ENCODE measurements around the gene RNASE8. TPM values are rescaled to one million over a fixed set of nuclear protein-coding genes. Genes with fewer than 3 reads are reported as not detected.

RNASE8 gene
- total RNA-seq, 1 experiment from 2014 or later, result not detected

GRCh38 chr14:21069388-21070082 is 11.9 kb downstream of the RNASE8 start (continued):
- no peak for TF ChIP-seq ZNF425 (CRISPR knock-in tag; conservative IDR thresholded peaks at IDR 0.05)
- no peak for TF ChIP-seq GRHL2 (CRISPR knock-in tag; IDR thresholded peaks at IDR 0.05; ENCODE audit: insufficient replicate concordance, severe bottlenecking)
- TF ChIP-seq, protein P1, sequence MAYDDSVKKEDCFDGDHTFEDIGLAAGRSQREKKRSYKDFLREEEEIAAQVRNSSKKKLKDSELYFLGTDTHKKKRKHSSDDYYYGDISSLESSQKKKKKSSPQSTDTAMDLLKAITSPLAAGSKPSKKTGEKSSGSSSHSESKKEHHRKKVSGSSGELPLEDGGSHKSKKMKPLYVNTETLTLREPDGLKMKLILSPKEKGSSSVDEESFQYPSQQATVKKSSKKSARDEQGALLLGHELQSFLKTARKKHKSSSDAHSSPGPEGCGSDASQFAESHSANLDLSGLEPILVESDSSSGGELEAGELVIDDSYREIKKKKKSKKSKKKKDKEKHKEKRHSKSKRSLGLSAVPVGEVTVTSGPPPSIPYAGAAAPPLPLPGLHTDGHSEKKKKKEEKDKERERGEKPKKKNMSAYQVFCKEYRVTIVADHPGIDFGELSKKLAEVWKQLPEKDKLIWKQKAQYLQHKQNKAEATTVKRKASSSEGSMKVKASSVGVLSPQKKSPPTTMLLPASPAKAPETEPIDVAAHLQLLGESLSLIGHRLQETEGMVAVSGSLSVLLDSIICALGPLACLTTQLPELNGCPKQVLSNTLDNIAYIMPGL (CRISPR knock-in tag; IDR thresholded peaks at IDR 0.05), result no peak
- TF ChIP-seq ZNF219 (CRISPR knock-in tag; IDR thresholded peaks at IDR 0.05; ENCODE audit: borderline replicate concordance), result no peak
- no peak for TF ChIP-seq AR (CRISPR knock-in tag; IDR thresholded peaks at IDR 0.05)
- TF ChIP-seq ETV6 (CRISPR knock-in tag; IDR thresholded peaks at IDR 0.05), result no peak
- TF ChIP-seq CBFB (CRISPR knock-in tag; IDR thresholded peaks at IDR 0.05; ENCODE audit: low read depth), result no peak
- TF ChIP-seq TEAD4 (CRISPR knock-in tag; IDR thresholded peaks at IDR 0.05), result no peak
- no peak for TF ChIP-seq KAT7 (CRISPR knock-in tag; IDR thresholded peaks at IDR 0.05; ENCODE audit: borderline replicate concordance)

DNA sequence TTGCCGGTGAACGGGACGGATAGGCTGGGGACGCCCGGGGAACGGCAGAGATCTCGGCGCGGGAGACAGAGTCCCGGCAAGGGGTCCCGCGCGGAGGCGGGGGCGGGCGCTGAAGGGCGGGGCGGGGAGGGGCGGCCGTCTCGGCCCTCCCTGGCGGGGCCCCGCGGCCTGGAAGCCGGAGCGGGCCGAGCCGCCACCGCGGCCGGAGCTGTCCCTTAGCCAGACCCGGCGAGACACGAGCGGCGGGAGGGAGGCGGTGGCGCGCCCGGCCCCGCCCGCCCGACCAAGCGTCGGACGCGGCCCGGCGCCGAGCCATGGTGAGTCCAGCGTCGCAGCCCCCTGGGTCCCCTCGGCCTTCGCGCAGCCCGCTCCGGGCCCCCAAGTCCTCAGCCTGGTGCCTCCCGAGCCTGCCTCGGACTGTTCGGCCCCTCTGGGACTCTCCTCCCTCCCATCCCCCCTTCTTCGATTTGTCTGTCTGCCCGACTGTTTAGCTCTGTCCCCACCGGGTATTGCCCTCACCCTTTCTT is 12.5 kb downstream of the RNASE8 start, which contains the start of gene ARHGEF40:
Gene ARHGEF40, plus strand, starts transcription at position 222 of the 527 bp plus-strand sequence. Its CDS starts 93 bp downstream, at position 315.
- H3K9me3 Mint-ChIP-seq, result no peaks in the 10 kb centered on the region
- TF ChIP-seq FOXP4 (CRISPR knock-in tag; IDR thresholded peaks at IDR 0.05), result 0 out of 2 replicates have a peak, but pooled peaks have one; percentile 1
- no peak for TF ChIP-seq PRRX2 (CRISPR knock-in tag; IDR thresholded peaks at IDR 0.05)
- TF ChIP-seq CREM (CRISPR knock-in tag; IDR thresholded peaks at IDR 0.05), result peak; percentile 25; the same call in 1 of the 2 replicates
- TF ChIP-seq SP1 (CRISPR knock-in tag; conservative IDR thresholded peaks at IDR 0.05), result peak; percentile 16
- H3K4me3 Mint-ChIP-seq, result peak within 1 kb of the TSS; percentile 89
- H3K36me3 Mint-ChIP-seq, result peaks cover 17% of the 10 kb centered on the region
- POLR2A ChIA-PET, result interaction anchor here (0.5 to 3.0 kb wide), 13 partner anchors 11 to 728 kb away, joined by 3 to 74 read pairs (median 8); no protein-coding TSS in a partner anchor
- peak; percentile 0; the same call in 1 of the 2 replicates for ATAC-seq
- peaks cover 33% of the 10 kb centered on the region for H3K4me1 Mint-ChIP-seq
- peak within 1 kb of the TSS; percentile 80 for H3K27ac Mint-ChIP-seq
- H3K27me3 Mint-ChIP-seq (ENCODE audit: low read depth), result peaks cover 5% of the 10 kb centered on the region; the same call in 1 of the 2 replicates
- CTCF ChIA-PET, result interaction anchor here (0.8 to 4.6 kb wide), 18 partner anchors 9 to 197 kb away, joined by 3 to 165 read pairs (median 15); partner anchors contain the start of genes SLC39A2, TMEM253 and ZNF219
- peak; percentile 58 for DNase-seq (ENCODE audit: low spot score)

Data from WTC11 (cell line).